Testis (tissue), 3 donors: ENCODE results near the gene SLC38A1. TPM values are rescaled to one million over a fixed set of nuclear protein-coding genes. Genes with fewer than 3 reads are reported as not detected.

Experiments used
- DNase-seq: peaks from one replicate; pipeline ENCODE4 v3.0.0-alpha.2; 2019
- H3K27ac ChIP-seq, 2 donors: fragments of 200-600 bp; sonication (generic); one replicate each; pipeline ENCODE4 v1.5.1; 2019
- H3K27me3 ChIP-seq: fragments of 200-600 bp; sonication (generic); one replicate; pipeline ENCODE4 v1.5.1; 2019
- H3K36me3 ChIP-seq: fragments of 200-600 bp; sonication (generic); one replicate; pipeline ENCODE4 v1.5.1; 2017; ENCODE audit warnings: low read depth; ENCODE audit errors: missing control alignments
- H3K4me1 ChIP-seq: fragments of 200-600 bp; sonication (generic); one replicate; pipeline ENCODE4 v1.5.1; 2019
- H3K4me3 ChIP-seq, 2 donors: fragments of 200-600 bp; sonication (generic); one replicate each; pipeline ENCODE4 v1.5.1; 2017 to 2019
- H3K9me3 ChIP-seq: fragments of 200-600 bp; sonication (generic); one replicate; pipeline ENCODE4 v1.5.1; 2017
- CTCF ChIP-seq, 3 experiments: fragments of 450-650 bp in 2 of 3; fragments of 200-600 bp in 1 of 3; sonication (generic) in 1 of 3; IDR thresholded peaks; one replicate each; pipeline ENCODE4 v1.5.1; 2016 to 2019; ENCODE audit warnings: antibody characterized with exemption in 3 of 3, mild to moderate bottlenecking in 2 of 3, moderate library complexity in 1 of 3
- POLR2A ChIP-seq: fragments of 450-650 bp; IDR thresholded peaks from one replicate; pipeline ENCODE4 v1.6.1; 2017; ENCODE audit warnings: antibody characterized with exemption, mild to moderate bottlenecking, moderate library complexity
- WGBS, 2 donors: methylation state at CpG; one replicate each; pipeline ENCODE4 v1.1.5; 2018; 5-methylcytosine and 5-hydroxymethylcytosine counted together
- intact Hi-C: fragments of 100-400 bp; cut with DNase I; formaldehyde crosslinking; loops from one replicate; pipeline ENCODE4 v1.15.1; 2023; ENCODE audit warnings: low total_unique reads
- polyA plus RNA-seq: library from polyadenylated mRNA; stranded (reverse); fragments of 350-450 nt; fragmentation: Illumina TruSeq; extraction: RNeasy Lipid Tissue Mini Kit (QIAGEN cat#74804); gene quantifications from one replicate; pipeline ENCODE4 v1.2.3, GENCODE V29; 2014; ENCODE audit warnings: low read depth, low replicate concordance; ENCODE audit not compliant: insufficient read depth
- total RNA-seq, 2 donors: library from RNA; depleted of rRNA; stranded (reverse); fragments of >200 nt; gene quantifications; one replicate each; pipeline ENCODE4 v1.2.3, GENCODE V29; 2016

The SLC38A1 gene
- total and polyA plus RNA-seq, 3 donors from 2014 or later = 1.6 to 8.7 (median 4.0) TPM

GRCh38 chr12:46267825-46268582 lies 839 bp downstream of the SLC38A1 start:
- no peaks in the 10 kb centered on the region for H3K4me1 ChIP-seq
- 1% methylated on average over 38 to 48 of the region's 48 CpGs for WGBS, 2 donors
- intact Hi-C loops = no loop called here

GRCh38 chr12:46267575-46267824 lies 1.3 kb downstream of the SLC38A1 start:
- H3K36me3 ChIP-seq = no peaks in the 10 kb centered on the region
- intact Hi-C loops = no loop called here
- no peaks in the 10 kb centered on the region for H3K4me1 ChIP-seq
- TF ChIP-seq POLR2A (no peak), CTCF (IDR thresholded peaks at IDR 0.05) (no peak)
- peak overlapping the region; percentile 41 to 68 for H3K4me3 ChIP-seq
- H3K9me3 ChIP-seq = no peaks in the 10 kb centered on the region
- no peak for DNase-seq
- WGBS, 2 donors = 4 to 6% methylated on average over 17 to 19 of the region's 19 CpGs
- H3K27ac ChIP-seq = no peak overlapping the region
- H3K27me3 ChIP-seq = no peaks in the 10 kb centered on the region

More at GRCh38 chr12:46267825-46268582, 839 bp downstream of the SLC38A1 start:
- H3K4me3 ChIP-seq = peak overlapping the region; percentile 41 to 68
- no peaks in the 10 kb centered on the region for H3K27me3 ChIP-seq
- DNase-seq = no peak
- H3K36me3 ChIP-seq = no peaks in the 10 kb centered on the region
- no peak overlapping the region for H3K27ac ChIP-seq
- H3K9me3 ChIP-seq = no peaks in the 10 kb centered on the region
- TF ChIP-seq CTCF (IDR thresholded peaks at IDR 0.05) = no peak
- TF ChIP-seq POLR2A = no peak

- WGBS, 2 donors = 17 to 20% methylated on average over 30 to 33 of the region's 33 CpGs
- peak; percentile 53 for DNase-seq
- peak overlapping the region; percentile 41 to 68 for H3K4me3 ChIP-seq
- H3K4me1 ChIP-seq = no peaks in the 10 kb centered on the region
- TF ChIP-seq CTCF (IDR thresholded peaks at IDR 0.05) = no peak
- no peak for TF ChIP-seq POLR2A
- intact Hi-C loops = no loop called here
- no peaks in the 10 kb centered on the region for H3K36me3 ChIP-seq
- no peak overlapping the region for H3K27ac ChIP-seq
- no peaks in the 10 kb centered on the region for H3K27me3 ChIP-seq
- no peaks in the 10 kb centered on the region for H3K9me3 ChIP-seq
Measured at GRCh38 chr12:46266869-46267574, 1.8 kb downstream of the SLC38A1 start.

- no peak overlapping the region for H3K27ac ChIP-seq
- WGBS, 2 donors = 51 to 52% methylated on average over 7 of the region's 7 CpGs
- no peak for DNase-seq
- H3K9me3 ChIP-seq = no peaks in the 10 kb centered on the region
- no peaks in the 10 kb centered on the region for H3K36me3 ChIP-seq
- no peaks in the 10 kb centered on the region for H3K27me3 ChIP-seq
- no peaks in the 10 kb centered on the region for H3K4me1 ChIP-seq
- intact Hi-C loops = no loop called here
- no peak overlapping the region for H3K4me3 ChIP-seq
- TF ChIP-seq POLR2A (no peak), CTCF (IDR thresholded peaks at IDR 0.05) (no peak)
Measured at GRCh38 chr12:46266382-46266791, 2.5 kb downstream of the SLC38A1 start.
